ENCODE measurements around the gene DDR1.

DDR1 gene

DNA sequence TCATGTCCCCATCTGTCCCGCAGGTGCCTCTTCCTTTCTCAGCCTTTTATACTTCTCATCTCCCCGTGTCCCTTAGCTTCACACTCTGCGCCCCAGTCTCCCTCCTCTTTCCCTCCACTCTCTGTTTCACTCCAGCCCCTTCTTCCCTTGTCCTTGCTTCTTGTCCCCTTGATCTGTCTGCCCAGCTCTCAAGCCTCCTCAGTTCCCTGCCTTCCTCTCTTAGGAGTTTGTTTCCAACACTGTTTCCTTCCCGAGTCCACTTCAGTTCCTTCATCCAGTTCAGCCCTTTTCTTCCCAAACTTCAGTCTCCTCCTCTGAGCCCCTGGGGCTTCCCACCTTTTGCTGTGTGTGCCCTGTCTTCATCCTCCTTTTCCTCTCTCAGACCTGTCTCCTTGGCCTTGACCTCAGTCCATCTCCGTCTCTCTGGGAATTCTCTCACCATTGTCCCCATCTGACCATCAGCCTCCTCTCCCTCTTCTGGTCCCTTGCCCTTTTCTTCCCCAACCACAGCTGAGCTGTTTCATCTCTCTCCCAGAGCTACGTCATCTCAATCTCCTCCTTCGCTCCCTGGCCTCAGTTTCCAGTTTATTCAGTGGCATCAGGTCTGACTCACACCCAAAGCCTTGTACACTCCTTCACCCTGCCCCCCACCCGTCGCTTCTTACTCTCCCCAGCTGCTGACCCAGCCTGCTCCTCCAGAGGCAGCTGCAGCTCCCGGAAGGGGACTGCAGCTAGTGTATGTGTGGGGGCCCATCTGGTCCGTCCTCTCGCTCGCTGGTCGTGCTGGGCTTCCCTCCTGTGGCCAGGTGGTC lies 2.7 kb upstream of the DDR1 start:
- TF ChIP-seq CTCF (IDR thresholded peaks at IDR 0.05) = no peak

DNA sequence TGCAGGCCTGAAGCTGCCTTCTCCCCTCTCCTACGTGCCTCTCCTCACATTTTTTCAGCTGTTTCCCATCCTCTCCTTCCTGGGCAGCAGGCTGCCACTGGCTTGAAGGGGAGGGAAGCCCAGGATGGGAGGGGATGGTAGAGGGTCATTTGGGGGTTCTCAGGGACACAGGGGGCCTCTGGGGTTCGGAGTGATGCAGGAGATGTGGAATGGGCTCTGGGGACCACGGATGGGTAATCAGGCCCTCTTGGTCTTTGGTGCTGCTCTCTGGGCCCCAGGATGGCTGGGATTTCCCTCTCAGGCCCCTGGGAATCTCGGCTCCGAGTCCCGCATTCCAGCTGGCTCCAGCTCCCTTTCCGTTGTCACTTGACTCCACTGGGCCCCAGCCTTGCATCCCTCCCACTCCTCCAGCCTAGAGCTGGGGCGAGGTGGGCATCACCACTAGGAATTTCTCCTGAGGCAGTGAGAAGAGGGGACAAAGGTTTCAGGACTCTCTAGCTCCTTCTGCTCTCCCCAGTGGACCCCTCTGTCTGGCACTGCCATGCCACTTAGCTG lies 2.0 kb upstream of the DDR1 start:
- TF ChIP-seq CTCF (IDR thresholded peaks at IDR 0.05) = no peak

DNA sequence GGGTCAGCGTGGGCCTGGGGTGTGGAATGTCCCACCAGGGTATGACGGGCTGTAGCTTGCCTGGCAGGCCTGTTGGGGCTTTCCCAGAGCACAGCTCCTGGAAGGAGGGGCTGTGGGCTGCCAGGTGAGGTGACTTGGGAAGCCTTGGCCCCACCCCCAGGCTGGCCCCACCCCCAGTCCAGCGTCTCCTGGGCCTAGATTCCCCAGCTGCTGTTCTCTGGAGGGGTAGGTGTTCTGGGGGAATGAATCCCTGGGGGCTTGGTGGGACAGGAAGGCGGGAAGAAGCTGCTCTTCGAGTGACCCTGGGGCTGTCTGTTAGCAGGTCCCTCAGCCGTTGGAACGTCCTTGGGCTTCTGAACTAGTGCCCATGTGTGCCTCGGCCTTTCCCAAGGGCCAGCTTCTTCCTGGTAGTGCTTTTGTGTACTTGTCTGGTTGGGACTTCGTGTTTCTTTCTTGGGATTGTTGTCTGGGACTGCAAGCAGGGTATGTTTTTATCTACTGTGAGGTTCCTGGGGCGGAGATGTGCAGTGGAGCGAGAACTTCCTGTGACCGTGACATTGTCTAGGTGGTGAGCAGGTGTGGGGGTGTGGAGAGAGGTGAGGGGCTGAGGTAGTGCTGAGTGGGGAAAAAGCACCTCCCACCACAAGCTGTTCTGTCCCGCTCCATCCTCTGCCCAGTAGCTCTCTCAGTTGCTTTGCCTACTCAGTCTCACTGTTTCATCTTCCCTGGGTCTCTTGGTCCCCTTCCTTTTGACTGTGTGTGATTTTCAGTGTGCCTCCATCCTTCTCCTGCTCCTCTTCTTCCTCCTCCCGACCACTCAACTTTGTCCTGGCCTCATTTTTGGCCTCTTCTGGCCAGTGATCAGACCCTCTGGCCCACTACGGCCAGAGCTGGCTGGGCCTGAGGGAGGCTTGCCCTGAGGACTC lies 1.3 kb upstream of the DDR1 start:
- no peak for TF ChIP-seq CTCF (IDR thresholded peaks at IDR 0.05)

DNA sequence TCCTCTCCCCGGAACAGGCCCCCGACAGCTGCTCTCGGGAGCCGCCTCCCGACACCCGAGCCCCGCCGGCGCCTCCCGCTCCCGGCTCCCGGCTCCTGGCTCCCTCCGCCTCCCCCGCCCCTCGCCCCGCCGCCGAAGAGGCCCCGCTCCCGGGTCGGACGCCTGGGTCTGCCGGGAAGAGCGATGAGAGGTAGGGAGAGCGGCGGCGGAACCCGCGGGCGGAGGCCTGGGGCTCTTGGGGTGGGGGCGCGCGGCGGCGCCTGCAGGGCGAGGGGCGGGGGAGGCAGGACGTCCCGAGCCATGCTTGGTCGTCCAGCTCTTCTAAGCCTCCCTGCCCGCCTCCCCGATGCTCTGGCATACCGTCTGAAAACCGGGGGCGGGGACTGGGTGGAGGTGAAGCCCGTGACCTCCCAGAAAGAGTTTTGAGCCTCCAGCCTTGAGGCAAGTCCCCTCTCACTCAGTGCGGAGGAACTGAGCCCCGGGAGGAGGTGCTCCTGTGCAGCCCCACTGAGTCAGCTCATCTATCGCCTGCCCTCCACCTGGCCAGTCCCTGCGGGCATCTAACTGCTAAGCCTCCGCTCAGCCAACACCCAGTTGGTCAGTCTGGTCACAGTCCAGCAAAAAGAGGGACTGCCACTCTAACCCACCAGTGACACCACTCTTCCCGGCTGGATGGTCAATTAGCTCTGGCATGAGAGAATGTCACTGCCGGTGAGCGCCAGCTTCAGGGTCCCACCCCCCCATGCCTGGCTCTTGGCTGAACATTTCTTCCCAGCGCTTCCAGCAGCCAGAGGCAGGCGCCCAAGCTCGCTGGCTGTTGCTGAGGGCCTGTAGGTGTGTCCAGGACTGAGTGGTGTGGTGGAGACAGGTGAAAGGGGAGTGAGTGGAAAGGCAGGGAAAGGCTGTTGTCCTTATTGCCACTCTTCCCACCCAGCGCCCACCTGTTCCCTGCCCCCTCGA lies 482 bp downstream of the DDR1 start:
- no peak for TF ChIP-seq CTCF (IDR thresholded peaks at IDR 0.05)

GRCh38 chr6:30885481-30885998 lies 1.2 kb downstream of the DDR1 start:
- TF ChIP-seq CTCF (IDR thresholded peaks at IDR 0.05) = no peak

DNA sequence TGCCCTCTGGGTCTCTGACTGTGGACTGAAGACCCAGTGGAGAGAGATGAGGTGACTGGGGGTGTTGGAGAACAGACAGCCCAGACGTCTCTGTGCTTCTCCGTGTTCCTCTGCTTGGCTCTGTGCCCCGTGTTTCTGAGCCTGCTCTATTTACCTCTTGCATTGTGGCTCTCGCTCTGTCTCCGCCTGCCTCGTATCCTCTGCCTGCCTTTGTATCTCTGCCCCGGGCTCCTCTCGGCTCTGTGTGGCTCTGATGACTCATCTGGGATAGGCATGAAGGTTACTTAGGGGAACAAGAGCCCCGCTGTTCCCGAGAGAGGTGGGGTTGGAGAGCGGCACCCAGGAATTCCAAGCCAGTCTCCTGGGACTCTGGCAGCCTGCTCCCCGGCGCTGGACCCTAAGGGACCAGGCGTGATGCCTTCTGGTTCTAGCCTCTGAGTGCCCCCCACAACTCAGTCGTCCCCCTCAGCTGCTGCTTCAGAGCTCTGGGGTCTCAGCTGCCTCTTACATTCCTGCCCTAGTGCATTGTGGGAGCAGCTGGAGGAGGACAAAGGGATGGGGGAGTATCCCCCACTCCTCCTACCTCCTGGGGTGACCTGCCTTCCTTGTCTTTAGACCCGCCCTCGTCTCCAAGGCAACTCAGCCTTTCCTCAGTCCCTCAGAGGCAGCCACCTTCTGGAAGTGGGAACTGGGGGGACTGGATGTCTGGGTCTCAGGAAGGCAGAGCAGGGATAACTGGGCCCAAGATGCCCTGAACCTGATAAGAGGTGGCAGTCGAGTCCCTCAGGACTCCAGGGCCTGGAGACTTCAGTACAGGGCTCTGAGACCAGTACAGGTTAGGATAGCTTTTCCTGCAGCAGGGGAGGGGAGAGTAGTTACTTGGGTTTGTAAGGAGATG lies 1.9 kb downstream of the DDR1 start:
- TF ChIP-seq CTCF (IDR thresholded peaks at IDR 0.05) = no peak
